ENCODE data around the gene CLASP1.
"Not testable (repeated sequence)": the region's sequence is repeated elsewhere in the genome, so short reads cannot be mapped to it uniquely, and the experiment has no call there.

The CLASP1 gene

DNA sequence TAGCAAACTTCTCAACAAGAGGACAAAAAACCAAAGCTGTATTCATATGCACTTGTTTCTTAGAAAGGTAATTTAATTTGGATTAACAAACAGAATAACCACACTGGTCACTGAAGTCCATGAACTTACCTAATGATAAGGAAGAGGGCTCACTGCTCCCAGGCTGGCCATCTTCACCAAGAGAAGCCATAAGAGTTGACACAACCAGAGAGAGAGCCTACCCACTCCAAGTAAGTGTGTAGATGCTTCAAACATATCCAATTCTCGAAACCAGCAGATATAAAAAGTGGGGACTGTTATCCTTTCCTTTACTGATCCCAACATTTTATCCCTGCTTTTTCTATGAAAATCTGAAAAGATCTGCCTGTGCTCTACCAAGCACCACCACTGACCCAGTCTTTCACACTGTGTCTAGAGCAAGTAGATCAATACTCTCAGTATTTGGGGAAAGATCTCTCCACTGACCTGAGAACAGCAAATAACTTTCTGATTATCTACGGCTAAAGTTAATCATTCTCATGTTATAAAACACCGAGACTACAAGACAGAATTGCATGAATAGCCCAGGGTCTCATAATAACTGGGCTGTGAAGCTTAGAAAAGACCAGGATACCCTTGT is 230.1 kb downstream of the CLASP1 start:
- no peak for DNase-seq (ENCODE audit: low spot score)

DNA sequence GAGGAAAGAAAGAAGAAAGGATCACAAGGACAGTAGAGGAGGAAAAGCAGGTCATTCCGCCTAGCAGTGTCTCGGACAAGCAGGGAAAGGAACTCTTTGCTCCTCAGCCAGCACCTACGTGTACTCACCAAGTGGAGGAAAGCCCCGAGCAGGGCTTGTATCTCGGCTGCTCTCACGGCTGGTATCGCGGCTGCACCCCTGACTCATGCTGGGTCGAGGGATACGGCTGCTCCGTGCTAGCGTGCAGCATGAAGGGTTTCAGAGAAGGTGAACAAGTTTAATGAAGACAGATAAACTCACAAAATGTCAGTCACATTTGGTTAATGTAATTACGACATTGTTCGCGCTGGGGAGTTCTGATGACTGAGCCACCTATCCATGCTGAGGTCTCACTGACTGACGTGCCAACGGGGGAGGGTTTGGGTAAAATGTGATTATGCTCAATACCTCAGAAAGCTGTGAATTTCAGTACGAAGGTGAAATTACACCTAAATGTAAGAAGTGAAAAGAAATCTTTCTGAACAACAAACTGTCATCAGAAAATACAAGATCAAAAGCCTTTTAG is 230.7 kb downstream of the CLASP1 start:
- no peak for DNase-seq (ENCODE audit: low spot score)

DNA sequence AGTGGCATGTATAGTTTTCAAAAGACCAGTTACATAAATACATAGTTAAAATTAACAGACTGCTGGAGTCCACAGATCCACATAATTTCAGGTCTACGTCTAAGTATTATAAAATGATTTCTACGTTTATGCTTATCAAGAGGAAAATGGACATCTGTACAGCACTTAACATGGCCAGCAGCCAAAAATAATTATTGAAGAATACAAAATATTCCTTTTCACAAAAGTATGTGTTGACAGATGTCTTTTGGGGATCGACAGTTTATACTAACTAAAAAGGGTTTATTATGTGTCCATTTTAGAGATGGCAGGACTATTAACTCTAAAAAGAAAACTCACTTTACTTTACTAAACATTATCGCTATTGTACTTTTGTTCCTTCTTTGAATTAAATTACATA is 231.4 kb downstream of the CLASP1 start:
- no peak for DNase-seq (ENCODE audit: low spot score)

DNA sequence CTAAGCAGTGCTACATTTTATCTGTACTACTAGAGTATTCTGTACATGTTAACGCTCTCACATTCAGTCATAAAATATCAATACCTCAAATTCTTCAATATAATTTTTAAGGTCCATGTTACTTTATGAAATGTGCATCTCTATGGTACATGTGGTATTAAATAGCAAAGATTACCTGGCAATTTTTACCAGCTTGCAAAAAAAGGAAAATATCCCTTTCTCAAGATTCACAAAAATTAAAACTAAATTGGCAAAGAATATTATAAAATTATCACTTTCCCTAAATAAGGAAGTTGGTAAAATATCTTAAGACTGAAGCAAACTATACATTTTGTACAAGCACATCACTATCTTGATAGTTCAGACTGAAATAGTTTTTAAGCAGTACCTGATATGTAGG is 233.5 kb downstream of the CLASP1 start:
- DNase-seq (ENCODE audit: low spot score): no peak

DNA sequence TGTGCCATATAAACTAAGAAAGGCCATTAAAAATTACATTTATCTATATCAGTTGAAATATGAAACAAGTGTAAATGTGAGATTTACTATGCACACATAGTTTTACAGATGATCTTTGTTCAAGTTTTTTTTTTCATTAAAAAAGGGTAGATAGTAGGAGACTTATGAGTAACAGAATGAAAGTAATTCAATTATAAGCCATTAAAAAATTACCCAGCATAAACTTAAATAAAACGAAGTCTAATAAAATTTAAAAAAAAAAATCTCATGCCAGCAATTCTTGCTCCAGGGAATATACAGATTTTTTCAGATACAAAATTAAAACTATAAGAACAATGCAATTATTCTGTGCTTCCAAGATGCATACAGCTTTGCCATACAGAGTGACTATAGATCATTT is 236.9 kb downstream of the CLASP1 start:
- DNase-seq (ENCODE audit: low spot score): no peak

DNA sequence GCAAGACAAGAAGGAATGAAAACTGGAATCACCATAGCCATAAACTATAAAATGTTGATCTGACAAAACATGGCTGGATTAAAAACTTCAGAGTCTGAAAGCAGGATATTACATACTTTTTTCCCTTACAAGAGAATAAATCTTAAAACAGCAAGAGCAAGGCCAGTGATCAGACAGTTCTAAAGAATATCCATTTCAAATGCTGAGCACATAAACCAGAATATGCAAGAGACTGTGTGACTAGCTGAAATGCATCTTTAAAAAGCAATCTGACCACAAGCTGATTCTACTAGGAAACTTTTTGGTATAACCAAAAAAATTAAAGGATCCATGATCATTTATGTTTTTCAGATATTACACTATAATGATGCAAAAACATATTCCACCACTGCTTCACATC is 239.3 kb downstream of the CLASP1 start:
- no peak for DNase-seq (ENCODE audit: low spot score)

DNA sequence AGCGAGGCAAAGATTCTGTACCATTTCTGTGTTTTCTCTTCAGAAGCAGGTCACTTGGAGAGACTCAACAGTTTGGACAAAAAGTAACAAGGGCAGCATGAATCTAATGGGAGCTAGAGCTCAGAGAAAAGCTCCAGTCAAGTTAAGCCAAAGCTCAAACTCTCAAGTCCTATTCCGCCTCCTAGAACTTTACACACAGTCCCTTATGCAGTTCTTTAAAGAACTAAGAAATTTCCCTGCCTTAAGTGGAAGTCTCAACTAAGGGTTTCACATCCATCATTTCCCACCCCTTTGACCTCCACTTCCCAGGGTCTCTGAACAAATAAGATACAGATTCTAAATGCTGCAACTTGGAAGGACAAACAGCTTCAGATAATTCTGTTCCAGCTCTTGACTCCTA is 239.9 kb downstream of the CLASP1 start:
- DNase-seq (ENCODE audit: low spot score): no peak

DNA sequence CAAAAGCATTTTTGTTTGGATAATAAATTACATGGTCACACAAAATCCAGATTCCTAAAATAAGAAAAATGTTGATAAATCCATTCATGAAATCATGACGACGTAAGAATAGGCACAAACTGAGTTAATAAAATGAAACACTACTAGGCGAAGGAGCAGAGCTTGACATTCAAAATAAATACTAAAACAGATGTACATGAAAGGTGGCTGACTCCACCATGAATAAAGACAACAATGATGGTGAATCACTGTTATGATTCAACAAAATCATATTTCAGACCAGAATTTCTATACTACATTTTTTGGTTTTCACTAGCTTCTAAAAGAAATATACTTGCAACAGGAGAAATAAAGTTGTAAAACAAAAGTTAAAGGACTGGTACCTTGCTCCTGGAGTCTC is 240.6 kb downstream of the CLASP1 start:
- no peak for DNase-seq (ENCODE audit: low spot score)

DNA sequence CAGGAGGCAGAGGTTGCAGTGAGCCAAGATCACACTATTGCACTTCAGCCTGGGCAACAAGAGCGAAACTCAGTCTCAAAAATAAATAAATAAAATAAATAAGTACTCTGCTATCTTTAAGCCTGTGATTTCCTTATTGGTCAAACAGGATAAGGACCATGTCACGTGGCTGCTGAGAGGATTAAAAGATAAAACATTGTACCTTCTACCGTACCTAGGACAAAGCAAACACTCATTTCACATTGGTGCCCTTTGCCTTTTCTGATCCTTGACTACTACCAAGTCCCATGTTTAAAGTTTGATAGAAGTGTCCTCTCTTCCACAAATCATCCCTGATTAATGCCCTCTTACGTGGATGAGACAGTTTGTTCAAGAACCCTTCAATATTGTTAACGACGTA is 244.0 kb downstream of the CLASP1 start:
- no peak for DNase-seq (ENCODE audit: low spot score)

DNA sequence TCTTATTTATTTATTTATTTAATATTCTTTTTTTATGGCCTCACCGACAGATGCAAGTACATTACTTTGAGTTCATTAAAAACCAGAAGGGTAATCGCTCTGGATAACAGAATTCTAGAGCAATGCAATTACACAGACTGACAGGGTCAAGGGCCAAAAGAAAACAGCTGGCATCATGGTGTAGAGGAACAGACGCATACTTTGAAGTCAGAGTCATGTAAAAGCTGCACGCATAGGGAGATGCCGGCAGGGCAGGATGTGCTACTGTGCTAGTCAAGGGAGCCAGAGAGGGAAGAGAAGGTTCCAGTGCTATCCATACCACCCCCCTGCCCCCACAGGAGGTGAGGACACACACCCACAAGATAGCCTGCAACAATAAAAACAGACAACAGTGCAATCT is 249.1 kb downstream of the CLASP1 start:
- no peak for DNase-seq (ENCODE audit: low spot score)

DNA sequence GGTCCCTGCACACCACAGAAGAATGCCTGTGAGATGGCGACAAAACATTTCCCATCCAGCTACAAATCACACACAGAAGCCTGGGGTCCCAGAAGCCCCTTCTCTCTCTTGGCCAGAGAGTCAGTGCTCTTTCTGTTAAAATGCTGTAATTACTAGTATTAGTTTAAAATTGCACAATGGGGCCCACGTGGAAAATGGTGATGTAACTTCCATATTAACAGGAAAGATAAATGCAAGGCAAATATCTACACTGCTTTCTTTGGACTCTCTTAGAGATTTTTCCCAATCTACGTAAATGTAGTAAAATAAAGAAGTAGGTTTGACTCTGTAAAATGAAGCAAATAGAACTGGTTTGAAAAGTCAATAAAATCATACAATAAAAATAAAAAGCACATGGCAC is 250.4 kb downstream of the CLASP1 start:
- no peak for DNase-seq (ENCODE audit: low spot score)

DNA sequence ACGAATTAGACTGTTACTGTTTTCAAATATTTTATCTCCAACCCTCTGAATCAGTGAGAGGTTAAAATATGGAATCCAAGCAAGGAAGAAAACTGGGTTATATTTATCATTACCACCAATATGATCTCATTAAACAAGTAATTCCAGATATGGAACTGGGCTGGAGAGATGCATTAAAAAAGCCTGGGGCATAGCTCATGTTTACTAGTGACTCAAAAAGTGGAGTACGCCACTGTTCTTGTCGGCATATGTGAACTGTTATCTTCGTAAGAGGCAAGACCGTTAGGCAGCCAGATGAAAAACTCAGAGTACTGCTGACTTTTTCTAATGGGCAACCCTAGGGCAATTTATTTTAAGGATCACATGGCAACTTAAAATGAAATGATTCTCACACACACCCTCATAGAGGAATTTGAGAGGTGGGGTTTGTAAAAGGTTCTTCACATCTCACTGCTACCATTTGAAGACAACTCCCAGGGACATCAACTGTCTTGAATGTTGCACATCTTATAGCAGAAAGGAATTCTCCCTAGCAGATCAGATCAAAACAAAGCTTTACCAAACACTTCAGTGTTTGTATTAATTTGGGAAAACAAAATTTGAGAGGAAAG is 259.1 kb downstream of the CLASP1 start:
- DNase-seq (ENCODE audit: low spot score): no peak

DNA sequence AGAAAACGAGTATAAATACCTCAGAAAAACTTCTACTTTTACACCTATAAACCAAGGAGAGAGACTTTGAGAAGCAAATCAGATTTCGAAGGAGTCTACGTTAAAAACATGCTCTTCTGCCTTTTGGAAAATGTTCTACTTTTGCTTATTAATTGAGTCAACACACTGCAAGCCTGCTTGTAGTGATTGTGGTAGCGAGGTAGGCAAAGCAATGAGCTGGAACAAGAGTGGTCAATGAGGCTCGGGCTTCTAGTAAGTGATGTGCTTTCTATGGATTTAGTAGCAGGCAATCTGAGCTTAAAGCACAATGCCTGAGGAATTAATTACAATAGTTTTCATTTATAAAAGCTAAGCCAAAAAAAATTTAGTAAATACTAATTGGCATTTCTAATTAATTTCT is 260.9 kb downstream of the CLASP1 start:
- no peak for DNase-seq (ENCODE audit: low spot score)

DNA sequence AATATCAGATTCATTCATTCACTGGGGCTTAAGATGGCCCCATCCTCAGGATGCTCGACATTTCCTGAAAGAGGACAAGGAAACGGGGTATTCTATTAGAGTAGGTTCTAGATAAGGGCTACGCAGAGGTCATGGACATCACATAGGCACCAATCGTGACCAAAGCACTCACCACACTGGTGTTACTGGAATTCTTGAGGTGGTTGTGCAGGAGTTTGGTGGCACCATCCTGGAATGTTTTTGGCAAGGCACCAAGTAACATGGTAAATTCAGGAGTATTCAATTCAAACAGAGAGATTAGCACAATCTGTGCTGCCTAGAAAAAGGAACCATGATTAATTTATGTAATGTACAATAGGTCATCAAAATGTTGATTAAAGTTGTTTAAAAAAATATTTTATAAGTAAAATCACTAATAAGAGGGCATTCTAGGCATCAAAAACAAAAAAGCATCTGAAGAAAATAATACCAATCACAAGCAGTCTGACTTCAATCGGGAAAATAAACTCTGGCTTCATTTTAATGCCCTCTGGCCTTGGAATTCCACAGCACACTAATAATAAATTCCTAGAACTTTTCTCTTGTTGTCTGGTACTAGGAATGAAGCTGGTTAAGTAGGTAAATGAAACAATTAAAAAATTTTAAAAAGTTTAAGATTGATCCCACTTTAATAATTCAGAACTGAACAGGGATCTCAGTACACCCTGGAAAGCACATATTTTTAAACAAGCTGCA is 261.5 kb downstream of the CLASP1 start:
- no peak for DNase-seq (ENCODE audit: low spot score)

DNA sequence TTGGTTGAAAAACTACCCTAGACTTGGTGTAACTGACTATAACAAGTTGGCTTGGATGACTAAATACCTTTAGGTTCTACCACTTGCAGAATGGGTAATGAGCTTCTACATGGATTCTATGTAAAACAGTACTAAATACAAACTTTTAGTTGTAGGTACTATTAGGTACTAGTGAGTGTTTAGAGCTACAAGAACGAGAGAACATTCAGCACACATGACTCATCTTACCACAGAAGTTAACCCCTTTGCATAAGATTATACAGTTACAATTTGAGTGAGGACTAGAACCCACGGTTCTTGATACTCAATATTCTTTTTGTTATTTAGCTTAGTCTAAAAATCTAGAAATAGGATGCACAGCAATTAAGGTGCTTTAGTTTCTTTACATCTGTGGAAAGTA is 262.6 kb downstream of the CLASP1 start:
- DNase-seq (ENCODE audit: low spot score): no peak

DNA sequence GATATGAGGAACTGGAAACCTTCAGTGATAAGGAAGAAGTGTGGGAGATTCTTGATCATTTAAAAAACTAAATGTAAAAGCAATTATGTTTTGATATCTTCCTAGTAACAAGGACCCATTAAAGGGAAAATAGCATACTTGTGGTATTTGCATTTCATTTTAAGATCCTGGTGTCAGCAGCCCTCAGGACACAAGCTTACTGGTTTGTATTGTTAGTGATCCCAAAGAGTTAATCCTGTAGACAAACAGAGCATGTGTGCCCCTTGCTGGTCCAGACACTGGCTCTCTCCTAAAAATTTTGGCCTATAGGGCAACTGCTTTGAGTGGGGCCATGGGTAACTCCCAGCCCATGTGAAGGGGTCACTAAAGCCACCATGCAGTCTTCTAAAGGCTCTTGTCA is 263.2 kb downstream of the CLASP1 start:
- no peak for DNase-seq (ENCODE audit: low spot score)

DNA sequence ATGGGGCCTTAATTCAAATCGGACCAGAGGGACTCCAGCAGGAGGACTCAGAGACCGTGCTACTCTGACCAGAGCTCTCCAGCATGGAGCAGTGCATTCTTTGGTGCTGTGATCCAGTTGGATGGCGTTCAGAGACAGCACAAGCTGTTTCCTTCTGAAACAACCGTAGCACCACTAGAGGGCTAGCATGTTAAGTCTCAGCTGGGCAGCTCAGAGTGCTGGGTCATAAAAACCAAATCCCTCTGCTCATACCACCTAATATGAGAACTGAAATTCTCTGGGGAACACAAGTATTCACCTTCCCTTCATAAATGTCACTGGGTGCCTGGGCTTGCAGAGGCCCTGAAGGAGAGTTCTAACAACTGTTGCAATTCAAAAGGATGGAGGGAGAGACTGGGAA is 266.5 kb downstream of the CLASP1 start:
- no peak for DNase-seq (ENCODE audit: low spot score)

DNA sequence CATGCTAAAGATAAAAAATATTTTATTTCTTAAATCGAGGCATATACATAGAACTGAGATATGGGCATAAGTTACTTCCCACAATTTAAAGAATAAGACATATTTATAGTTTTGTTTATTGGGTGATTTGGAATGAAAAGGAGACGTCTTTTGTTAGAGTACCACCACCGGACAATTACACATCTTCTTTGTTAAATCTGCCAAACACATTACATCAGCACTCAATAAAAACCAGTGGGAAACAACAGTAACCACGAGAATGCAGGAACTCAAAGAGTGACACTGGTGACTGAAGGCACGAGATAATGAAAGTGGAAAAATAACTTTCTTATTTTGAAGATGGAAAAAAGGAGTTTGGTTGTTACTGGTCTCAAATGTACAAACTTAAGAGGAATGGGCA is 271.6 kb downstream of the CLASP1 start:
- DNase-seq (ENCODE audit: low spot score): no peak

DNA sequence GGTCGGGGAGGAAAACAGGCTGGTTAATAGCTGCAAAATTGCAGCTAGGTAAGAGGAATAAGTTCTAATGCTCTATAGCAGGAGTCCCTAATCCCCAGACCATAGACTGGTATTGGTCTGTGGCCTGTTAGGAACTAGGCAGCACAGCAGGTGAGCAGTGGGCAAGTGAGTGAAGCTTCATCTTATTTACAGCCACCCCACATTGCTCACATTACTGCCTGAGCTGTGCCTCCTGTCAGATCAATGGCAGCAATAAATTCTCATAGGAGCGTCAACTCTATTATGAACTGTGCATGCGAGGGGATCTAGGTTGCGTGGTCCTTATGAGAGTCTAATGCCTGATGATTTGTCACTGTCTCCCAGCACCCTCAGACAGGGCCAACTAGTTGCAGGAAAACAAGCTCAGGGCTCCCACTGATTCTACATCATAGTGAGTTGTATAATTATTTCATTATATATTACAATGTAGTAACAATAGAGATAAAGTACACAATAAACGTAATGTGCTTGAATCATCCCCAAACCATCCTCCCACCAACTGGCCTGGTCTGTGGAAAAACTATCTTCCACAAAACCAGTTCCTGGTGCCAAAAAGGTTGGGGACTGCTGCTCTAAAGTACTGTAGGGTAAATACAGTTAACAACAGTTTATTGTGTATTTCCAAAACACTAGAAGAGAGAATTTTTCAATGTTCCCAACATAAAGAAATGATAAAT is 272.6 kb downstream of the CLASP1 start:
- DNase-seq (ENCODE audit: low spot score): no peak

DNA sequence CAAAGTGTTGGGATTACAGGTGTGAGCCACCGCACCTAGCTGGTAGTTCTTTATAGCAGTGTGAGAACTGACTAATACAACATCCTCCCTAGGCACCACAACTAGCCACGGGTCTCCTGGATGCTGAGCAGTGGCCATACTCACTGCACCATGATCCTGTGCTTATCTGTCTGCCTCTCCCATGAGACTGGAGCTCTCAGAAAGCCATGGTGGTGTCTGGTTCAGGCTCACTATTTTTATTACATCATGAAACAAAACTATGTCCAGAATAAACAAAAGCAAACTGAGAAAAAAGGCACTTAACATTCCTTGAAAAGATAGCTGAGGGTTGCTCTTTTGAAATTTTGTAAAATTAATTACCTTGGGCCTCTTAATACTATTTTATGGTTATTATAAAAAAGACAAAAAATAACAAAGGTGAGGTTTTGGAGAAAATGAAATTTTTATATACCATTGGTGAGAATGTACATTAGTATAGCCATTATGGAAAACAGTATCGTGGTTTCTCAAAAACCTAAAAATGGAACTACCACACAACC is 273.6 kb downstream of the CLASP1 start:
- no peak for DNase-seq (ENCODE audit: low spot score)

DNA sequence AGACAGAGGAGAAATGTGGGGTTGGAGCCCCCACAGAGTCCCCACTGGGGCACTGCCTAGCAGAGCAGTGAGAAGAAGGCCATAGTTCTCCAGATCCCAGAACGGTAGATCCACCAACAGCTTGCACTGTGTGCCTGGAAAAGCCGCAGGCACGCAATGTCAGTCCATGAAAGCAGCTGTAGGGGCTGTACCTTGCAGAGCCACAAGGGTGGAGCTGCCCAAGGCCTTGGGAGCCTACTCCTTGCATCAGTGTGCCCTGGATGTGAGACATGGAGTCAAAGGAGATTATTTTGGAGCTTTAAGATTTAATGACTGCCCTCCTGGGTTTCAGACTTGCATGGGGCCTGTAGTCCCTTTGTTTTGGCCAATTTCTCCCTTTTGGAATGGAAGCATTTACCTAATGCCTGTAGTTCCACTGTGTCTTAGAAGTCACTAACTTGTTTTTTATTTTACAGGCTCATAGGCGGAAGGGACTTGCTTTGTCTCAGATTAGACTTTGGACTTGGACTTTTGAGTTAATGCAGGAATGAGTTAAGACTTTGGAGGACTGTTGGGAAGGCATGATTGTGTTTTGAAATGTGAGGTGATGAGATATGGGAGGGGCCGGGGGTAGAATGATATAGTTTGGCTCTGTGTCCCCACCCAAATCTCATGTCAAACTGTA is 274.7 kb downstream of the CLASP1 start:
- DNase-seq (ENCODE audit: low spot score): not testable (repeated sequence)
